ENCODE data around the gene GLIS1.

The GLIS1 gene

DNA sequence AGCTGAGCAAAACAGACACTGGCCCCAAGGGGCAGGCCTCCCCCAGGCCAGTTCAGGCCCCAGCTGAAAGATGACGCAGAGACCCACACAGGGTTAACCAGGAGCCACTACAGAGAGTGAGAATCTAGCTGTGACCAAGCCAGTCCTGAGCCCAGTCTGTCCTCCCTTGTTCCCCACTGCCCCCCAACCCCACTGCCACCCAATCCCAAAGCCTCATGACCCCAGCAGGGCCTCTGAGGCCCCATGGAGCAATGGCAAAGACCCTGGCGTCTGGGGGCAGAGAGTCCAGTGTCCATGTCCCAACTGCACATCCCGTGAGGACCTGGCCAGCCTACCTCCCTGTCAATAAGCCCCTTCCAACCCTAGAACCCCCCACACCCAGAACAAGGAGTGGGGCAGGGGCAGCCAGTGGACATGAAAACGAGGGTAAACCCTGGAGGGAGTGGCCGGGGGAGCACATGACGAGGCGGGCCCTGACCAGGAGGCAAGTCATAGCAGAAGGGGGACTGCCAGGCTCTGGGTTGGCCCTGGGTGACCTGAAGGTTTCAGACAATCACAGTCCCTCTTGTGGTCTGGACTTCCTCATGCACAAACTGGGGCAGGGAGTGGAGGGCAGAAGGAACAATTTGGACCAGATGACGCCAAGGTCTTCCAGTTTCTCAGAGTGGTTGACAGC, 100.5 kb downstream of the GLIS1 start:
- DNase-seq (ENCODE audit: low read depth in 2 of 2): no peak

GRCh38 chr1:53637511-53638359, 101.2 kb downstream of the GLIS1 start:
- no peak for DNase-seq (ENCODE audit: low read depth in 2 of 2)

DNA sequence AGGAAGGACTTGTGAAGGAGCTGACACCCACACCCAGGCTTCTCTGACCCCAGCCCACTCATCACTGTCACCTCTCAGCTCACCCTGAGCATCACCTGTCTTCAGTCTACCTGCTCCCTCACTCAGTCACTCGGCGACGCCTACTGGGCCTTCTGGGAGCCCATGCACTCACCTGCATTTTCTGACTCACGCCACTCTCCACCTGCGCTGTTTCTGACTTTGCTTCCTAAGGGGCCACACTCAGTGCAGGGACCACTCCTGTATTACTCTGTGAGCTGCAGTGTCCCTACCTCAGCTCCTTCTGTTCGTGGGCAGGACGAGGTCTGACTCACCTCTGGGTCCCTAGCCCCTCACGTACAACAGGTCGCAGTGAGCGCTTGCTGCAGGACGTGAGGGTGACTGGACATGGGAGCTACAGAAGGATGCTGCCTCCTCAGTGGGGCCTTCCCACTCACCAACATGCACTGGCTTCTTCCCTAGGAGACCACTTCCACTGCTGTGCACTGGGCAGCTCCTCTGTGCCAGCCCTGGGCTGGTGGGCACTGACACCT, 102.3 kb downstream of the GLIS1 start:
- DNase-seq (ENCODE audit: low read depth in 2 of 2): no peak

- no peak for DNase-seq (ENCODE audit: low read depth in 2 of 2)
Observed at GRCh38 chr1:53634571-53634979, 104.4 kb downstream of the GLIS1 start.

DNA sequence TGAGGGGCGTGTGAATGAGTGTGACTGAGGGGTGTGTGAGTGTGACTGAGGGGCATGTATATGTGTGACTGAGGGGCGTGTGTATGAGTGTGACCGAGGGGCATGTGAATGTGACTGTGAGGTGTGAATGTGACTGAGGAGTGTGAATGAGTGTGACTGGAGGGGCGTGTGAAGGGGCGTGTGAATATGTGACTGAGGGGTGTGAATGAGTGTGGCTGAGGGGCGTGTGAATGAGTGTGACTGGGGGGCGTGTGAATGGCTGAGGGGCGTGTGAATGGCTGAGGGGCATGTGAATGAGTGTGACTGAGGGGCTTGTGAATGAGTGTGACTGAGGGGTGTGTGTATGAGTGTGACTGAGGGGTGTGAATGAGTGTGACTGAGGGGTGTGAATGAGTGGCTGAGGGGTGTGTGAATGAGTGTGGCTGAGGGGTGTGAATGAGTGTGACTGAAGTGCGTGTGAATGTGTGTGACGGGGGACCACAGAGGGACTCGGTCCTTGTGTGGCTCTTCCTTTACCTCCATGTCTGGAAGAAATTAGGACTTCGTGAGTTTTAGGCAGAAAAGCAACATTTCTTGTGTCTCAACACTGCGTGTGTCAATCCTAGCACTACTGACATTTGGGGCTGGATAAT, 105.8 kb downstream of the GLIS1 start:
- no peak for DNase-seq (ENCODE audit: low read depth in 2 of 2)

- no peak for DNase-seq (ENCODE audit: low read depth in 2 of 2)
Observed at GRCh38 chr1:53631622-53632310, 107.2 kb downstream of the GLIS1 start.

DNA sequence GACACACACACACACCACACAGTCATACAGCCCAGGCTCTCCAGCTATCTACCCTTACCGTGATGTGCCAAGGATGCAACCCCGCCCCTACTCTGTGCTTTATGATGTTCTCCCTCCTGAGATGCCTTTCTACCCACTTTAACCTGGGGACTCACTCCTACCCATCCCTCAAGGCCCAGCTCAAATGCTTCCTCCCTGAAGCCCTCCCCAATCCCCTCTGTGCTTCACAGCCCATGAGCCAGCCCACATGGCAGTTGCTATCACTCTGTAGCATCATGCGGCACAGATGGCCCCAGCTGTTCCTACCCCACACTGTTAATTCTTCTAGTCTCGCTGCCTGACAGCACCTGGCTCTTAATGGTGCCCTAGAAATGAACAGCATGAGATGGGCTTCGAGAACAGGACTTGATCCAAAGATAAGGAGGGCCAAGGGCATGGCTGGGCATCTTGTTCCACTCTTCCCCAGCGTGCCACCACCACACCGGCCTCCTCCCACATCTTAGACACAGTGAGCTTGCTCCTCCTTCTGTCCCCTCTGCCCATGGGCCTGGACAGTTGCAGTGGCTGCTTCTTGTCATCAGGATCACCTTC, 109.8 kb downstream of the GLIS1 start:
- no peak for DNase-seq (ENCODE audit: low read depth in 2 of 2)

GRCh38 chr1:53628286-53628955, 110.5 kb downstream of the GLIS1 start:
- DNase-seq (ENCODE audit: low read depth in 2 of 2): no peak

GRCh38 chr1:53627666-53628065, 111.3 kb downstream of the GLIS1 start:
- no peak for DNase-seq (ENCODE audit: low read depth in 2 of 2)

- DNase-seq (ENCODE audit: low read depth in 2 of 2): no peak
Observed at GRCh38 chr1:53627031-53627430, 111.9 kb downstream of the GLIS1 start.

- DNase-seq (ENCODE audit: low read depth in 2 of 2): no peak
Observed at GRCh38 chr1:53626616-53627015, 112.3 kb downstream of the GLIS1 start.

GRCh38 chr1:53625766-53626520, 113.0 kb downstream of the GLIS1 start:
- DNase-seq (ENCODE audit: low read depth in 2 of 2): no peak

DNA sequence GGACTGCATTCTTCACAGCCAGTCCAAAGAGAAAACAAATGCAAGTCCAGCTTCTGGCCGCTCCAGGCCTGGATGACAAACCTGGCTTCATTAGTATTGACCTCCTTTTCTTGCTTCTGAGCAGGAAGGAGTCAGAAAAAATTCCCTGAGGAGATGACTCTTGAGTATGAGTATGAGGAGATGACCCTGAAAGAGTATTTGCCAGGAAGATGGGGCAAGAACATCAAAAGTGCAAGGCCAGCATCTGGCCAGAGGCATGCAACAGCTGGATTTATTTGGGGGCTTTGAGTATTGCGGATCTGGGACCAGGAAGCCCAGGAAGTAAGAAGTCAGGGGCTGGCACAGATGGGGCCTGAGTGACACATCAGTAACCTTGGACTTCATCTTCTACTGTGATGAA, 113.9 kb downstream of the GLIS1 start:
- no peak for DNase-seq (ENCODE audit: low read depth in 2 of 2)

- no peak for DNase-seq (ENCODE audit: low read depth in 2 of 2)
Observed at GRCh38 chr1:53622531-53622930, 116.4 kb downstream of the GLIS1 start.

DNA sequence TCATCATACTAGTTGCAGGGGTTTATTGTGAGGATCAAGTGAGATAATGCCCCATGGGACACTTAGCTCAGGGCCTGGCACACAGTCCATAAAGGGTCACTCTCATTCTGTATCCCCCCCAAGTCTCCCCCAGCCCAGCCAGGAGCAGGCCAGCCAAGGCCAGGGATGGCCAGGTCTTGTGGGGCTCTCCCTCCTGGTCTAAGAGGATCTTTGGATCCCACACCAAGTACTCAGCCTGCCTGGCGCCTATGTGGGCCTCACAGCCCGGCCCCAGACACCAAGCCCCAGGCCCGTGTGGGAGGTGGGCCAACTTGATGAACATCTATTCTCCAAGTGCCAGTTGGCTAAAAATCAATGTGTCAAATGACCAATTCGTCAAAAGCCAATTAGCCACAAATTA, 117.8 kb downstream of the GLIS1 start:
- DNase-seq (ENCODE audit: low read depth in 2 of 2): no peak

DNA sequence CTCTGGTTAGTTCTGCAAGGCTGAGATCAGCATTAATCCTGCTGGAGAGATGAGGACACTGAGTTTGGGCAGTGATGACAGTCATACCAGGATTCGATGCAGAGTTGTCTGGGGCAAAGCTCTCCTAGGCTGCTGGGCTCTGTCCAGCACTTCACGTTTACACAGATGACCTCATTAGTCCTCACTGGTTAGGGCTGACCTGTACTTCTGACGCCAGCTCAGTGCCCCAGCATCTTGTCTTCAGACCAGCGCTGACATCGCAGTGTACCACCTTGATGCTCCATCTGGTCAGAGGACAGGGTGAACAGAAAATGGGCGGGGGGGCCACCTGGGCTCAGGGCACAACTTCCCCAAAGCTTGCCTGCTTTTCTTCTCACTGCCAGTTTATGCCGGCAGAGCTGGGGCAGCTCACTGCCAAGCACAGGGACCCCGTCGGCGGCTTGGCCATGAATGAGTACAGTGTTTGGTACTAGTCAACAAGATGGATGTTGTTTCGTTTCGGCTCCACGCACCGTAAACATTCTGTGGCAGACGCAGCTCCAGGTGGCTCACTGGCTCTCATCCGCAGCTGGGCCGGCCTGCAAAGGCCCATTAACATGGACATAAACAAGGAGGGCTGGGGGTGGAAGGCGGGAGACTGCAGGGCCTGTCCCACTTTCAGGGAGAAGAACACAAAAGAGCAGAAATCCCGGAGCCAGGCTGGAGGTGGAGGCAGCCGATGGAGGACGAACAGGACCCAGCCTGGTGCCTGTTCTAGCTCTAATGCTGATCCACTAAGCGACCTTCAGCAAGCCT, 118.7 kb downstream of the GLIS1 start:
- no peak for DNase-seq (ENCODE audit: low read depth in 2 of 2)

DNA sequence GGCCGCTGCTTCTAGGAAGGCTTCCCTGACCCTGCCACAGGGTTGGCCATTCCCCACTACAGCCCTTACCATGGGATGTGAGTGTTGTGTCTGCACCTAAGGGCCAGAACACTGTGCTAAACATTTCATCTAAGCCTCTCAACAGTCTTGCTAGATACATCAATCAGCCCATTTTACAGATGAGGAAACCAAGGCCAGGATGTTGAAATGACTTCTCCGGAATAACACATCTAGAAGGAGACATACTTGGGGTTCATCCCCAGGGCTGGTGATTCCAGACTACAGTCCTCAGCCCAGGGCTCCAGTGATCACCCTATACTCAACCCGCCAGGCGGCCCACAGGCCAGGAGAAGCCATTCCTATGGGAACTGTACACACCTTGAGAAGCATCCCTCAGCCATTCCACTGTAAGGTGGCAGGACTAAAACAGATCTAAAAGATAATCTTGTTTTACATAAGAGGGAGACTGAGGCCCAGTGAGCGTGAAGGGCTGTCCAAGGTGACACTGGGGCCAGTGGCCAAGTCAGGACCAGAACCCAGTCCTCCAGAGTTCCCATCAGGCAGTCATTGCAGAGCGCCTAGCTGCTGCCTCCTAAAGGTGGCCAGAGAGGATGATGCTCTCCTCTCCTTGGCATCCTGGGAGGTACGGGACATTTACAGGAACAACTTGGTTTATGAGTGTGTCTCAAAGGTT, 119.5 kb downstream of the GLIS1 start:
- no peak for DNase-seq (ENCODE audit: low read depth in 2 of 2)

DNA sequence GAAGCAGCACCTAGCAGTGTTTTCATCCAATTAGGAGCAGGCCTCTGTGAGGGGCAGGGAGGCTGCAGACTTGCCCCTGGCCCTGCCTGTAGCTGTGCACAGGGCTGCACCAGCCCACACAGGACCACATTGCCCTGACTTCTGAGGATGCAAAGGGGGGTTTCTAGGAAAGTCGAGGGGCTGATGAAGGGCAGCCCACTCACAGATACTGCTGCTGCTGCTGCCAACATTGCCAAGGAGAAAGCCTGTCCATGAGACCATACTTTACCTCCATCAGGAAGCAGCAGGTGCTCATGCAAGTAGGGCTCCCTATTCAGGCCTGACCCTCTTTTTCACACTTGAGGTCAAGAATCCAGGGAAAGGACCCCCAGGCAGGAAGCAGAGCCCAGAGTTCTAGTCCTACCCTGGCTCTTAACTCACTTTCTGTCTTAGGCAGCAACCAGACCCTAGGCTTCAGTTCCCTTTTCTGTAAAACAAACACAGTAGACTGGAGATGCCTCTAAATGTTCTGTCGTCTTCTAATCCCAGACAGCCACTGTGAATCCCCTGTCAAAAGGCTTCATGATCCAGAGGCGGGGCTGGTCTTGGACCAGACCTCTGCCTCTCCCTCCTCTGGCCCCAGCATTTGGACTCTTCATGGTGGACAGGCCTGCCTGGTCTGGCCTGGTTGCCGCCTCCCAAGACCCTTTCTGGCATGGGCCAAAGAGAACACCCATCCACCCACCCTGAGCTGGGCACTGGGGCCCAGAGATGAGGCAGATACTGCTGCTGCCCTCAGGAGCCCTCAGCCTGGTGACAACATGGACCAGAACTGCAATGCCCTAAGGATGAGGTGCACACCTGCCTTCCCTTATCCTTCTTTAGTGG, 120.2 kb downstream of the GLIS1 start:
- DNase-seq (ENCODE audit: low read depth in 2 of 2): no peak

Measured in stimulated activated CD4-positive, alpha-beta T cell treated with anti-CD3 and anti-CD28 coated beads, Interleukin-1b, Interleukin-23, amount 100 ng/mL, for 1 hour (primary cell).